ENCODE measurements around the gene CENPA. TPM values are rescaled to one million over a fixed set of nuclear protein-coding genes. Genes with fewer than 3 reads are reported as not detected.
A peak's percentile ranks its signal among the peaks of the same experiment; 100 is the strongest.

CENPA gene
- total and polyA plus RNA-seq, 2 of the 13 experiments (the other 11 are each of a cell fraction or from before 2014, with no cell fraction given), result 28.5 to 38.5 TPM

GRCh38 chr2:26785431-26786206 is at the start of gene CENPA (continued):
- peak; percentile 66; the same call in 1 of the 2 replicates for TF ChIP-seq ZBTB14 (CRISPR knock-in tag; IDR thresholded peaks at IDR 0.05)
- TF ChIP-seq GLI4 (CRISPR knock-in tag; IDR thresholded peaks at IDR 0.05; ENCODE audit: borderline replicate concordance), result peak; percentile 82; the same call in 1 of the 2 replicates
- TF ChIP-seq PAX8 (CRISPR knock-in tag; IDR thresholded peaks at IDR 0.05; ENCODE audit: borderline replicate concordance), result peak; percentile 97; the same call in 1 of the 2 replicates
- peak; percentile 60 for TF ChIP-seq CEBPG (CRISPR knock-in tag; IDR thresholded peaks at IDR 0.05)
- peak; percentile 86 for TF ChIP-seq ZNF562 (CRISPR knock-in tag; IDR thresholded peaks at IDR 0.05; ENCODE audit: borderline replicate concordance)
- TF ChIP-seq ZNF619 (CRISPR knock-in tag; IDR thresholded peaks at IDR 0.05), result 0 out of 2 replicates have a peak, but pooled peaks have one; percentile 62
- peak; percentile 97 for TF ChIP-seq ARID4A (CRISPR knock-in tag; IDR thresholded peaks at IDR 0.05; ENCODE audit: borderline replicate concordance)
- peak; percentile 93 for TF ChIP-seq TFE3 (CRISPR knock-in tag; IDR thresholded peaks at IDR 0.05)
- TF ChIP-seq ETV6 (CRISPR knock-in tag; conservative IDR thresholded peaks at IDR 0.05), result no peak; the same call in 1 of the 2 replicates
- TF ChIP-seq YEATS2 (CRISPR knock-in tag; IDR thresholded peaks at IDR 0.05; ENCODE audit: borderline replicate concordance), result peak; percentile 88
- peak; percentile 78; the same call in 1 of the 2 replicates for TF ChIP-seq ELK4 (CRISPR knock-in tag; IDR thresholded peaks at IDR 0.05; ENCODE audit: borderline replicate concordance)
- TF ChIP-seq ZNF17 (CRISPR knock-in tag; IDR thresholded peaks at IDR 0.05), result 0 out of 2 replicates have a peak, but pooled peaks have one; percentile 22
- no peak for TF ChIP-seq PLRG1 (conservative IDR thresholded peaks at IDR 0.05)
- TF ChIP-seq ZNF367 (CRISPR knock-in tag; IDR thresholded peaks at IDR 0.05; ENCODE audit: borderline replicate concordance), result peak; percentile 87; the same call in 1 of the 2 replicates
- TF ChIP-seq ARNTL (CRISPR knock-in tag; IDR thresholded peaks at IDR 0.05), result peak; percentile 87
- TF ChIP-seq HNF4G (IDR thresholded peaks at IDR 0.05; ENCODE audit: borderline replicate concordance, low read depth, low read length), result no peak
- no peak; the same call in 1 of the 2 replicates for TF ChIP-seq HNF4G (CRISPR knock-in tag; IDR thresholded peaks at IDR 0.05; ENCODE audit: borderline replicate concordance, low read depth)
- TF ChIP-seq WIZ (CRISPR knock-in tag; IDR thresholded peaks at IDR 0.05), result no peak
- TF ChIP-seq KLF15 (CRISPR knock-in tag; IDR thresholded peaks at IDR 0.05; ENCODE audit: borderline replicate concordance), result peak; percentile 94; the same call in 1 of the 2 replicates

All from HepG2 (cell line).